ENCODE results near the gene CCR6.
"Not testable (repeated sequence)": the region's sequence is repeated elsewhere in the genome, so short reads cannot be mapped to it uniquely, and the experiment has no call there.

The CCR6 gene

GRCh38 chr6:167146977-167147376, 24.1 kb downstream of the CCR6 start:
- DNase-seq = no peak

- no peak for DNase-seq
Observed at GRCh38 chr6:167148021-167148420, 25.1 kb downstream of the CCR6 start.

GRCh38 chr6:167148997-167149396, 26.1 kb downstream of the CCR6 start:
- no peak for DNase-seq

GRCh38 chr6:167150941-167151549, 28.1 kb downstream of the CCR6 start:
- no peak for DNase-seq

- no peak for DNase-seq
Observed at GRCh38 chr6:167151648-167152047, 28.8 kb downstream of the CCR6 start.

- DNase-seq = no peak
Observed at GRCh38 chr6:167152862-167153261, 30.0 kb downstream of the CCR6 start.

GRCh38 chr6:167153521-167153959, 30.6 kb downstream of the CCR6 start:
- DNase-seq = no peak

- DNase-seq = no peak
Observed at GRCh38 chr6:167154291-167154690, 31.4 kb downstream of the CCR6 start.

GRCh38 chr6:167154895-167155294, 32.0 kb downstream of the CCR6 start:
- DNase-seq = no peak

- DNase-seq = no peak
Observed at GRCh38 chr6:167157414-167157813, 34.5 kb downstream of the CCR6 start.

GRCh38 chr6:167157863-167158262, 35.0 kb downstream of the CCR6 start, which contains the start of gene GPR31:
Gene GPR31 (minus strand): TSS chr6:167157980. CDS start chr6:167157831, 149 bp downstream.
- DNase-seq = no peak

- no peak for DNase-seq
Observed at GRCh38 chr6:167161851-167162467, 39.1 kb downstream of the CCR6 start.

DNA sequence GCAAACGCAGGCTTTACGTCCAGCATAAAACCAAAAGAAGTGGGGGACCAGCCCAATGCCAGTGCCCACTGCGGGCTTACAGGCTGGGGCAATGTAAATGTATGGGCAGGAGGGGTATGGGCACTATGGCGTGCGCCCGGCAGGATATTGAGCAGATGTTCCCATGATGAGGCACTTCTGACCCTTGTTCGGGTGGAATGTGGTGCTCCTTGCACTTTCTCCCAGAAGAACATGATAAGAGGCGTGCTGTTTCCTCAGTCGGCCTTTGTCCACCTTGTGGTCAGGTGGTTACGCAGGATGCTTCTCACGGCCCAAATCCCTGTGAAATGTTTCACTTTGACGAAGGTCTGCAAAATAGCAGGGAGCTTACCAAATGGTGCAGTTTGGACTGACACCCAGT, 39.7 kb downstream of the CCR6 start:
- no peak for DNase-seq

GRCh38 chr6:167163476-167164011, 40.6 kb downstream of the CCR6 start:
- DNase-seq = no peak

GRCh38 chr6:167164261-167164660, 41.4 kb downstream of the CCR6 start:
- DNase-seq = no peak

GRCh38 chr6:167165858-167166471, 43.1 kb downstream of the CCR6 start:
- no peak for DNase-seq

DNA sequence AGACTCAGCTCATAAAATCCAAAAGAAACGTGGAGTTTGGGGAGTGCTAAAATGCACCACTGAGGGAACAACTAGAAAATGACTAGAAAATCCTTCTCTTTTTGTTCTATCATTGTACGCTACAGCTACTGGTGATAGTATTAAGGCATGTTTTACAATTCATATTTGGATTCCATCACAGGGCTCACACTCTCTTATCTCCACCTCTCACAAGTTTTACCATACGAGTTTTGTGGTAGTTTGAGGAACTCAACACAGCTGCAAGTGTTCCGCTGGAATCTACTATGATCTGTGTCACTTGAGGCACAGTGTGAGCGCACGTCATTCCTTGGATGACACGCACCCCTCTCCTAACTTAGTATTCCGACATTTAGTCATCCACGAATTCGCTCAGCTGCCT, 44.8 kb downstream of the CCR6 start:
- DNase-seq = not testable (repeated sequence)

- DNase-seq = not testable (repeated sequence)
Observed at GRCh38 chr6:167168296-167168695, 45.4 kb downstream of the CCR6 start.

DNA sequence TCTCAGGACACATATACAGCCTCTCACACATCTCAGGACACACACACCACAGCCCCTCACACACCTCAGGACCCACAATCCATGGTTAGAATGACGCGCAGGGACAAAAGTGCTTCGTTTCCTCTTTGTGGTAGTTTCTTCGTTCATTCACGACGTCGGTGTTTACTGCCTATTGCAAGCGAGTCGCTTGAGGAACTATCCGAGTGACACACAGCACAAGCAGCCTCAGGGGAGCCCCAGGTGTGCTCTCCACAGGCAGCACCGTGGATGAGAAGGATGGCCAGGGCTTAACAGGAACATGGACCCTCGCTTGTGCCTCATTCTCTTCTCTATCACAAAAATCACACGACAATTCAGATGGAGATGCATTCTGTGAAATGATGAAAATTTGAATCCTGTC, 47.0 kb downstream of the CCR6 start:
- not testable (repeated sequence) for DNase-seq

DNA sequence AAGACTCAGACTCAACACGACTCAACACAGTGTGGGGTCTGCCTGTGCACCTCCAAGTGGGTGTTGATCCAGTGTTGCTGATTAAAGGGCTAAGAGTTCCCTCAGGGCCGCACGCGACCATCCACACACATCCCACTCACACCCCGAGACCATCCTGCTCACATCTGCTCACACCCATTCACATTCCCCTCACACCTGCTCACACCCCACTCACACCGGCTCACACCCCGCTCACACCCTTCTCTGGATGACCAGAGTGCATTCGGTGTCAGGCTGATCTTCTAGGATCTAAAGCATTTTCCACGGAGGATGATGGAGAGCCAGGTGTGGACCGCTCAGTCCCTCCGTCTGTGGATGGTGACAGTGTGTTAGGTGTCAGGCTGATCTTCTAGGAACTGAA, 48.4 kb downstream of the CCR6 start:
- not testable (repeated sequence) for DNase-seq

DNA sequence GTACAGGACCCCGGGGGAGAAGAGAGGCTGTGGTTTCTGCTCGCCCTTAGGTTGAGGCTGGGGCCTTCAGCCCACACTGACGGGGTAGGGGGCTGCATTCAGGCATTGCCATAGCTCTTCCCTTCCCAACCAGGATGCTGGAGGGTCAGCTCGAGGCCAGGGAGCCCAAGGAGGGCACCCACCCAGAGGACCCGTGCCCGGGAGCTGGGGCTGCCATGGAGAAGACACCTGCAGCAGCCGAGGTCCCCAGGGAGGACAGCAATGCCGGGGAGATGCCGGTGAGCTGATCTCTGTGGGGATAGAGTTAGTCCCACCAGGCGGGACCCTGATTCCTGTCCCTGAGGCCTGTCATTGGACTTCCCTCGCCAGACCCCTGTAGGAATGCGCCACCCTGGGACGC, 49.1 kb downstream of the CCR6 start:
- not testable (repeated sequence) for DNase-seq

- DNase-seq = not testable (repeated sequence)
Observed at GRCh38 chr6:167177271-167177670, 54.4 kb downstream of the CCR6 start.

- DNase-seq = not testable (repeated sequence)
Observed at GRCh38 chr6:167178896-167179655, 56.2 kb downstream of the CCR6 start.
